Measurements from ENCODE around the gene HTT. TPM values are rescaled to one million over a fixed set of nuclear protein-coding genes. Genes with fewer than 3 reads are reported as not detected.

HTT gene
- total and polyA plus RNA-seq, 9 of the 15 experiments (the other 6 are each of a cell fraction or from before 2014, with no cell fraction given) = 0.66 to 31.6 (median 14.7) TPM

GRCh38 chr4:3041192-3042142 lies 33.0 kb upstream of the HTT start (continued):
- TF ChIP-seq ARID4B (CRISPR knock-in tag; IDR thresholded peaks at IDR 0.05) (0 out of 2 replicates have a peak, but pooled peaks have one; percentile 34), RBM34 (IDR thresholded peaks at IDR 0.05; ENCODE audit: borderline replicate concordance, insufficient read depth, low read length) (no peak), ZBTB1 (CRISPR knock-in tag; IDR thresholded peaks at IDR 0.05; ENCODE audit: borderline replicate concordance, low read depth) (0 out of 2 replicates have a peak, but pooled peaks have one; percentile 20)

DNA sequence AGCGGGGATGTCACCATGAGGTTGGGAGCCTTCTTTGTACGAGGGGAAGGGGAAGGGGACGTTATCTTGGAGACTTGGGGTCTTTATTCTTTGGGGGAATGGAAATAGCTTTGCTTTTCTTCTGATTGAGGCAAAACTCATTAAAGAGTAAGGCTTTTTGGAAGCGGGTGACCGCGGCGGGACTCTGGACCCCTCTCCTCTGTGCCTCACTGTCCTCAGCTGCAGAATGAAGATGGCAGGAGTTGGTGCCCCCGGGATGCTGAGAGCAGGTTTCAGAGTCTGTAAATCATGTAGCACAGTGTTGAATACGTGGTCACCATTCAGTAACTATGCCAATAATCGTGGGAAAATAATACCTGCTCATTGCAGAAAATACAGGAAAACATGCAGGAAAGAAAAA lies 32.3 kb upstream of the HTT start:
- H2AFZ ChIP-seq (ENCODE audit: low read depth, low read length) = no peak overlapping the region
- H3K4me2 ChIP-seq (ENCODE audit: insufficient read depth, low read length) = no peak overlapping the region
- ChIA-PET CTCF (ENCODE audit: low intra/inter-chr PET ratio) (no interaction called here), POLR2A (interaction anchor here (1.1 kb wide), 1 partner anchor 10 kb away, joined by 4 read pairs; no protein-coding TSS in a partner anchor)
- no peak for FAIRE-seq
- H3K79me2 ChIP-seq (ENCODE audit: control insufficient read depth, insufficient read depth, low read length) = no peaks in the 10 kb centered on the region
- no peak overlapping the region for H3K4me3 ChIP-seq
- H4K20me1 ChIP-seq (replicated peaks; ENCODE audit: control insufficient read depth, insufficient read depth, low read length) = no peaks in the 10 kb centered on the region
- H3K4me1 ChIP-seq (replicated peaks in 1 of 2; ENCODE audit: control insufficient read depth in 2 of 2, insufficient read depth in 2 of 2, low read length in 2 of 2) = peaks cover 0 to 23% of the 10 kb centered on the region in 2 experiments
- no peak for DNase-seq (ENCODE audit: extremely low read depth in 1 of 4, low spot score in 3 of 4)
- H3K27ac ChIP-seq (ENCODE audit: extremely low read depth, low read depth, low read length) = no peak overlapping the region
- intact Hi-C loops (cut with micrococcal nuclease) = loop anchor here (10.0 kb wide), 1 partner anchor 93 kb away; no protein-coding TSS in a partner anchor
- no peaks in the 10 kb centered on the region for H3K9me1 ChIP-seq (ENCODE audit: control insufficient read depth, insufficient read depth, low read length)
- in situ Hi-C loops (cut with MboI) = no loop called here
- peaks cover 34 to 51% of the 10 kb centered on the region in 2 experiments for H3K27me3 ChIP-seq (ENCODE audit: control insufficient read depth in 2 of 2, insufficient read depth in 2 of 2, low read length in 2 of 2)
- H3K9ac ChIP-seq (ENCODE audit: insufficient read depth in 1 of 2, low read depth in 2 of 2, low read length in 2 of 2) = no peak overlapping the region
- no peak for ATAC-seq
- no TSS peak for BruUV-seq (replicated peaks)
- peaks cover 2% of the 10 kb centered on the region; the same call in 1 of the 2 replicates for H3K9me3 ChIP-seq (replicated peaks; ENCODE audit: control insufficient read depth, insufficient read depth, low read depth, low read length)
- H3K36me3 ChIP-seq (ENCODE audit: control insufficient read depth, insufficient read depth, low read length) = no peaks in the 10 kb centered on the region
- WGBS (ENCODE audit: insufficient coverage, low coverage, missing lambda C conversion rate) = 1% methylated on average over 8 of the region's 10 CpGs
- TF ChIP-seq ZFP36 (IDR thresholded peaks at IDR 0.05; ENCODE audit: low read depth, low read length, partially characterized antibody) (no peak), BCL6 (CRISPR knock-in tag; IDR thresholded peaks at IDR 0.05) (no peak), EWSR1 (IDR thresholded peaks at IDR 0.05; ENCODE audit: borderline replicate concordance, low read depth, partially characterized antibody) (no peak), GMEB1 (CRISPR knock-in tag; IDR thresholded peaks at IDR 0.05) (no peak), ZNF217 (CRISPR knock-in tag; IDR thresholded peaks at IDR 0.05) (no peak), ZNF239 (CRISPR knock-in tag; IDR thresholded peaks at IDR 0.05) (no peak), ZNF140 (CRISPR knock-in tag; IDR thresholded peaks at IDR 0.05) (no peak), ZNF766 (CRISPR knock-in tag; conservative IDR thresholded peaks at IDR 0.05) (no peak), ZNF24 (IDR thresholded peaks at IDR 0.05) (no peak), ZNF785 (CRISPR knock-in tag; IDR thresholded peaks at IDR 0.05) (no peak), TFAM (CRISPR knock-in tag; conservative IDR thresholded peaks at IDR 0.05) (no peak)
